NCI-H226 (cell line): ENCODE data around the gene CDK10.
A peak's percentile ranks its signal among the peaks of the same experiment; 100 is the strongest.

ENCODE experiments used
- DNase-seq: peaks from one replicate; pipeline ENCODE4 v3.0.0-alpha.2; 2015

The CDK10 gene

GRCh38 chr16:89716916-89717687 is 30.6 kb downstream of the CDK10 start:
- no peak for DNase-seq

GRCh38 chr16:89717688-89718505 is 31.4 kb downstream of the CDK10 start:
- DNase-seq: no peak

GRCh38 chr16:89720551-89720812 is 34.0 kb downstream of the CDK10 start:
- DNase-seq: no peak

- peak; percentile 73 for DNase-seq
Measured at GRCh38 chr16:89720813-89721545, 34.5 kb downstream of the CDK10 start, which contains the start of the genes VPS9D1 and ZNF276. VPS9D1 (minus strand) TSS chr16:89720898; CDS start chr16:89720861, 37 bp downstream. ZNF276 (plus strand) TSS chr16:89721537; CDS start chr16:89721641, 104 bp downstream.

- DNase-seq: peak; percentile 73
Measured at GRCh38 chr16:89721546-89722391, 35.3 kb downstream of the CDK10 start.

GRCh38 chr16:89722392-89723278 is 36.1 kb downstream of the CDK10 start:
- DNase-seq: peak; percentile 55

GRCh38 chr16:89723279-89724250 is 37.1 kb downstream of the CDK10 start:
- DNase-seq: no peak

- DNase-seq: no peak
Measured at GRCh38 chr16:89727406-89728120, 41.1 kb downstream of the CDK10 start.

- no peak for DNase-seq
Measured at GRCh38 chr16:89729293-89729692, 42.8 kb downstream of the CDK10 start.

GRCh38 chr16:89729863-89730593 is 43.5 kb downstream of the CDK10 start:
- DNase-seq: no peak

GRCh38 chr16:89730610-89731234 is 44.2 kb downstream of the CDK10 start:
- no peak for DNase-seq

- DNase-seq: no peak
Measured at GRCh38 chr16:89732142-89732917, 45.8 kb downstream of the CDK10 start.

- no peak for DNase-seq
Measured at GRCh38 chr16:89732918-89733242, 46.4 kb downstream of the CDK10 start.

GRCh38 chr16:89733322-89733721 is 46.8 kb downstream of the CDK10 start:
- DNase-seq: no peak

GRCh38 chr16:89733792-89734191 is 47.3 kb downstream of the CDK10 start:
- DNase-seq: no peak

- no peak for DNase-seq
Measured at GRCh38 chr16:89736554-89736953, 50.1 kb downstream of the CDK10 start.

- no peak for DNase-seq
Measured at GRCh38 chr16:89737341-89738071, 51.0 kb downstream of the CDK10 start.
